ENCODE data around the gene STK24.
A peak's percentile ranks its signal among the peaks of the same experiment; 100 is the strongest.

STK24 gene

DNA sequence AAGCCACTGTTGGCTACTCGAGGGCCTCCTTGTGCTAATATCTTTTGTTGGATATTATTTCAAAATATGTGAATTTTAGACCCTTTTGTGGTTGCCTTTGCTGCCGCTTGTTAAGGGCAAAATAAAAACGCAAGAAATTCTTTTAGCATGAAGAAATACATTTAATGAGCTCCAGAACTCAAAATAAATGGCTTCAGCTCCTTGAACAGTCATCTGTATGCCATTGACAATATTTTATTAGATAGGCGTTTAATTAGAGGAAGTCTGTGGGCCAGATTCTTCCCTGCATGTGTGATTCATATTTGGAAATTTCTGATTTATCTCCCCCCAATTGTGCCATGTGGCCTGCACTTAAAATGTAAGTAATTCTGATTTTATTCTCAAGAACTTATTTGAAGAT is 177.2 kb downstream of the STK24 start:
- no peak for DNase-seq

DNA sequence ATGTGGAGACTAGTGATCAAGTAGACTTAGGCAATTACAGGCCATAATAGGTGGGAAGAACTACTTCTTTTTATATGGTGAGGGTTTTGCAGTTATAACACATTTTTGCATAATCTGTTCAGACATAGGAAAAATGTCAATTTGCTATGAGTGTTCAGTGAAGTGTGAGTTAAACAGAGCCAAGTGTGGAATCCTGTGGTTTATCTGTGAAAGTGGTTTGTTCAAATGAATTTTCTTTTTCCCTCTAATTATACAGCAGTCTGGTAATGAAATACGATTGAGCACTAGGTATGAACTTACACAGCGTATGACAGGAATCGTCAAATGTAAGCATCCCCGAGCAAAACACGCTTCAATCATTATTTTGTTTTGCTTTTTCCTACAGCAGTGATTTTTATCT is 178.3 kb downstream of the STK24 start:
- peak in 1 of 3 experiments; percentile 50 for DNase-seq

DNA sequence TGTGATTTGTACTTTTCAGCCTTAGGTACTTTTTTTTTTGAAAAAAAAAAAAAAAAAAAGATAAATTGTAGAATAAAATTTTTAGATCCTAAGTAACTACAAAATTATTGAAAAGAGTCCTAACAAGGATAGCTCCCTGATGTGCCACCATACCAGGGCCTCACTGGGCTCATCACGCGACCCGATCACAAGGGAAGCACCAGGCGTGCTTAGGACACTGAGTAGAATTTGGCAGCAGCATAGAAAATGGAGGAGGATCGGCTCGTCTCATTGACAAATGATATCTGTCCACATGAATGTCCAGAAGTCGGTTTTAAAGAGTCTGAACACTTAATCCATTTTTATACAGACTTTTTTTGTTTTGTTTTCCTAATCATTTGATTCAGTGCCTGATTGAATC is 179.0 kb downstream of the STK24 start:
- no peak for DNase-seq

- DNase-seq, result peak in 1 of 3 experiments; percentile 46
Observed at GRCh38 chr13:98397221-98397620, 179.7 kb downstream of the STK24 start.

DNA sequence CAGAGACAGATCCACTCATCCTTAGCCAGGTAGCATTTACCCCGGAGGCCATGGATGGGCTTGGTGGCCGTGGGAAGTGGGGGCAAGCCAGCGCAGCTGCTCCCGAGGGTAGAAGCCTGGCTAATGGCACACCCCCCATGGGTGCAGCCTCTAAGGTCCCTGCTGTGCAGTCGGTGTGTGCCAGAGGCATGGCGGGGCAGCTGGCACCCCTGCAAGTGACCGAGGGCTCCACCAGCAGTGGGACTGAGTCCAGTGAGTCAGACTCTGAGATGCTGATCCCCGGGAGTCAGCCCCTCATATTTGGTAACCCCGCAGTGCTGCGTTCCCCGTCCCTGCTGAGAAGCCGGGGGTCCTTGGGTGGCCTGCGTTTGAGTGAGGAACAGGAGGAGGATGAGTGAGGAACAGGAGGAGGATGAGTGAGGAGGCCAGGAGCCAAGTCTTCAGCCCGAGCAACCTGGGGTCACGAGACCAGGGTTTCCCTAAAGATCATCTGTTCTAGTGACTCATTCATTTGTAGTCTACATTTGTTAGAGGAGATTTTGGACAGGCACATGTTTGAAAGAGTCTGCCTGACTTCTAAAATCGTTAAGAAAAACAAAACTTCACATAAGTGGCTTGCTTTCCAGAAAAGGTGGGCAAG is 180.7 kb downstream of the STK24 start:
- DNase-seq, result no peak
